Endothelial cell of umbilical vein (primary cell): ENCODE measurements around the gene FIG4. TPM values are rescaled to one million over a fixed set of nuclear protein-coding genes. Genes with fewer than 3 reads are reported as not detected.

Experiments
- BruUV-seq: library from RNA; stranded (reverse); fragments of 400-500 nt; replicated peaks from 2 replicates; lab custom pipeline; 2021; lab: Mats Ljungman, UMichigan
- CTCF ChIA-PET: fragments of 300-600, 350-600 bp; sonication (Branson Sonifier 250); formaldehyde crosslinking; loops from one replicate; lab custom pipeline; 2021; ENCODE audit warnings: antibody characterized with exemption, inconsistent platforms; lab: Charles Lee
- POLR2A ChIA-PET: fragments of 300-600, 350-600 bp; sonication (Branson Sonifier 250); formaldehyde crosslinking; loops from one replicate; lab custom pipeline; 2021; ENCODE audit warnings: antibody characterized with exemption, inconsistent platforms; lab: Charles Lee
- DNase-seq: peaks from one replicate; pipeline ENCODE4 v3.0.0-alpha.2; 2011; ENCODE audit warnings: low read depth, low spot score
- FAIRE-seq: peaks from 2 replicates; lab custom pipeline; 2011; peaks lifted over from hg19 to GRCh38; lab: Jason Lieb, UNC
- H2AFZ ChIP-seq: 2 replicates; pipeline ENCODE4 v1.6.0; 2012; ENCODE audit warnings: low read depth, low read length, control low read depth, inconsistent platforms
- H3K27ac ChIP-seq: 2 replicates; pipeline ENCODE4 v1.5.1; 2011; ENCODE audit warnings: low read depth, mild to moderate bottlenecking, control low read depth, low read length, moderate library complexity; ENCODE audit not compliant: insufficient read depth
- H3K27me3 ChIP-seq, 2 experiments: 2 replicates each; pipeline versions ENCODE4 v1.6.0 to v1.6.1; 2011; ENCODE audit warnings: low read length in 2 of 2, mixed read lengths in 1 of 2; ENCODE audit not compliant: control insufficient read depth in 2 of 2, insufficient read depth in 2 of 2
- H3K36me3 ChIP-seq, 2 experiments: 2 replicates in 1 of 2; 3 replicates in 1 of 2; pipeline ENCODE4 v1.5.1; 2011; ENCODE audit warnings: low read length in 2 of 2, mild to moderate bottlenecking in 1 of 2, moderate library complexity in 1 of 2; ENCODE audit not compliant: control insufficient read depth in 2 of 2, insufficient read depth in 2 of 2; ENCODE audit errors: extremely low read depth in 1 of 2
- H3K4me1 ChIP-seq: 3 replicates; pipeline ENCODE4 v1.5.1; 2011; ENCODE audit warnings: mild to moderate bottlenecking, low read length; ENCODE audit not compliant: control insufficient read depth, insufficient read depth; ENCODE audit errors: extremely low read depth
- H3K4me2 ChIP-seq: 2 replicates; pipeline ENCODE4 v1.6.1; 2011; ENCODE audit warnings: low read length, control low read depth, mixed read lengths; ENCODE audit not compliant: insufficient read depth
- H3K4me3 ChIP-seq, 3 experiments: fragments of 200-600 bp in 1 of 3; sonication (generic), shearing (Covaris generic) in 1 of 3; replicated peaks in 1 of 3; 2 replicates each; pipeline ENCODE4 v1.5.1; 2011 to 2016; ENCODE audit warnings: control low read depth in 3 of 3, low read length in 3 of 3, mild to moderate bottlenecking in 2 of 3, inconsistent platforms in 1 of 3, low read depth in 1 of 3, moderate library complexity in 1 of 3; ENCODE audit not compliant: insufficient read depth in 1 of 3
- H3K79me2 ChIP-seq: 2 replicates; pipeline ENCODE4 v1.6.0; 2012; ENCODE audit warnings: low read length, inconsistent platforms; ENCODE audit not compliant: control insufficient read depth, insufficient read depth
- H3K9ac ChIP-seq: replicated peaks from 2 replicates; pipeline ENCODE3; 2011; ENCODE audit warnings: low read length, control low read depth; ENCODE audit not compliant: insufficient read depth; ENCODE audit errors: extremely low read depth
- H3K9me1 ChIP-seq: replicated peaks from 3 replicates; pipeline ENCODE4 v1.6.0; 2011; ENCODE audit warnings: mild to moderate bottlenecking, low read length; ENCODE audit not compliant: control insufficient read depth, insufficient read depth; ENCODE audit errors: extremely low read depth
- H3K9me3 ChIP-seq: replicated peaks from 2 replicates; pipeline ENCODE4 v1.5.1; 2012; ENCODE audit warnings: low read length, inconsistent platforms; ENCODE audit not compliant: control insufficient read depth, insufficient read depth
- H4K20me1 ChIP-seq: replicated peaks from 2 replicates; pipeline ENCODE3; 2011; ENCODE audit warnings: mild to moderate bottlenecking, low read length; ENCODE audit not compliant: control insufficient read depth, insufficient read depth; ENCODE audit errors: extremely low read depth
- CTCF ChIP-seq, 2 donors: IDR thresholded peaks; 1 replicate in 1 of 2; 2 replicates in 1 of 2; pipeline ENCODE4 v1.5.1; 2011; ENCODE audit warnings: low read length in 2 of 2, mild to moderate bottlenecking in 2 of 2, moderate library complexity in 2 of 2, control low read depth in 1 of 2, inconsistent platforms in 1 of 2, low read depth in 1 of 2; ENCODE audit not compliant: insufficient read depth in 1 of 2; ENCODE audit errors: extremely low read depth in 1 of 2
- EZH2 ChIP-seq: IDR thresholded peaks from 2 replicates; pipeline ENCODE4 v1.6.1; 2012; ENCODE audit warnings: borderline replicate concordance, low read depth, mild to moderate bottlenecking, moderate library complexity, low read length, inconsistent platforms; ENCODE audit not compliant: severe bottlenecking
- FOS ChIP-seq: IDR thresholded peaks from 2 replicates; pipeline ENCODE4 v1.6.1; 2011; ENCODE audit warnings: mild to moderate bottlenecking, low read length, moderate library complexity, borderline replicate concordance; ENCODE audit not compliant: insufficient read depth
- GATA2 ChIP-seq: IDR thresholded peaks from 2 replicates; pipeline ENCODE4 v1.7.0; 2011; ENCODE audit warnings: low read depth, mild to moderate bottlenecking, moderate library complexity, mixed read lengths, low read length; ENCODE audit not compliant: insufficient read length, insufficient read depth
- JUN ChIP-seq: IDR thresholded peaks from 2 replicates; pipeline ENCODE4 v1.6.1; 2011; ENCODE audit warnings: borderline replicate concordance, low read depth; ENCODE audit not compliant: insufficient read length, insufficient read depth
- MAX ChIP-seq: IDR thresholded peaks from 2 replicates; pipeline ENCODE4 v1.6.1; 2011; ENCODE audit not compliant: insufficient read depth, insufficient read length
- MYC ChIP-seq: IDR thresholded peaks from one replicate; pipeline ENCODE4 v1.6.1; 2011; ENCODE audit warnings: mild to moderate bottlenecking, low read depth, low read length
- POLR2A ChIP-seq: IDR thresholded peaks from 2 replicates; pipeline ENCODE4 v1.6.1; 2012; ENCODE audit warnings: low read depth, mild to moderate bottlenecking, control low read depth, low read length
- POLR2AphosphoS5 ChIP-seq: IDR thresholded peaks from 2 replicates; pipeline ENCODE4 v1.6.1; 2012; ENCODE audit warnings: low read depth, mild to moderate bottlenecking, control low read depth, low read length, moderate library complexity; ENCODE audit not compliant: insufficient read depth
- dilution Hi-C: fragments of 300-500 bp; cut with MboI; formaldehyde crosslinking; loops from one replicate; pipeline ENCODE4 v1.15.0; 2019; ENCODE audit warnings: low sequenced_read_pairs; ENCODE audit not compliant: extremely low pct_ligation_motif_present
- intact Hi-C: fragments of 100-400 bp; cut with micrococcal nuclease; formaldehyde crosslinking; loops from one replicate; pipeline ENCODE4 v1.10.0; 2022
- polyA plus RNA-seq, 4 experiments: library from polyadenylated mRNA; depleted of rRNA in 3 of 4; stranded (reverse) in 3 of 4; unstranded in 1 of 4; fragments of >200 nt; gene quantifications; 2 replicates each; pipeline versions ENCODE4 v1.2.1 to v1.2.3, GENCODE V29; 2011 to 2012; ENCODE audit warnings: missing spikeins in 1 of 4
- total RNA-seq: library from RNA; stranded (reverse); gene quantifications from 2 replicates; pipeline ENCODE4 v1.2.3, GENCODE V29; 2021

The FIG4 gene
- total and polyA plus RNA-seq, 2 donors (not counting 3 experiments of a cell fraction or from before 2014, with no cell fraction given): 7.9 to 12.2 TPM

- no TSS peak for BruUV-seq
Measured at GRCh38 chr6:109701221-109701620, 10.1 kb downstream of the FIG4 start.

GRCh38 chr6:109701774-109702173 lies 10.7 kb downstream of the FIG4 start:
- H3K9ac ChIP-seq: no peak overlapping the region
- no peak overlapping the region for H2AFZ ChIP-seq
- TF ChIP-seq POLR2AphosphoS5 (no peak), CTCF (IDR thresholded peaks at IDR 0.05; ENCODE audit: extremely low read depth in 1 of 2, insufficient read depth in 1 of 2, low read depth in 1 of 2, low read length in 2 of 2) (no peak), POLR2A (no peak), GATA2 (no peak), MYC (no peak), EZH2 (no peak), MAX (no peak), JUN (no peak), FOS (no peak)
- DNase-seq: no peak
- BruUV-seq: no TSS peak
- no peak overlapping the region for H3K27ac ChIP-seq
- H3K4me1 ChIP-seq: no peaks in the 10 kb centered on the region
- dilution Hi-C loops (no loop called here), intact Hi-C loops (no loop called here)
- H3K27me3 ChIP-seq: no peaks in the 10 kb centered on the region
- H3K36me3 ChIP-seq: no peaks in the 10 kb centered on the region
- no peak overlapping the region for H3K4me2 ChIP-seq
- H3K9me3 ChIP-seq: no peaks in the 10 kb centered on the region
- FAIRE-seq: no peak
- H3K4me3 ChIP-seq: no peak overlapping the region
- no peaks in the 10 kb centered on the region for H4K20me1 ChIP-seq
- no peaks in the 10 kb centered on the region for H3K9me1 ChIP-seq
- CTCF ChIA-PET: interaction anchor here (0.9 to 8.0 kb wide), 4 partner anchors 106 to 689 kb away, joined by 3 to 449 read pairs (median 46); no protein-coding TSS in a partner anchor
- H3K79me2 ChIP-seq: no peaks in the 10 kb centered on the region
- POLR2A ChIA-PET: no interaction called here

More at GRCh38 chr6:109701221-109701620, 10.1 kb downstream of the FIG4 start:
- no peaks in the 10 kb centered on the region for H3K79me2 ChIP-seq
- DNase-seq (no peak), FAIRE-seq (no peak)
- CTCF ChIA-PET: interaction anchor here (0.9 to 8.0 kb wide), 5 partner anchors 105 to 690 kb away, joined by 3 to 449 read pairs (median 32); no protein-coding TSS in a partner anchor
- H4K20me1 ChIP-seq: no peaks in the 10 kb centered on the region
- no peaks in the 10 kb centered on the region for H3K9me1 ChIP-seq
- no peak overlapping the region for H3K27ac ChIP-seq
- H3K4me2 ChIP-seq: no peak overlapping the region
- POLR2A ChIA-PET: no interaction called here
- H3K4me3 ChIP-seq: no peak overlapping the region
- intact Hi-C loops (no loop called here), dilution Hi-C loops (no loop called here)
- no peaks in the 10 kb centered on the region for H3K9me3 ChIP-seq
- H3K36me3 ChIP-seq: no peaks in the 10 kb centered on the region
- no peaks in the 10 kb centered on the region for H3K4me1 ChIP-seq
- no peak overlapping the region for H3K9ac ChIP-seq
- TF ChIP-seq MYC (no peak), FOS (no peak)
- no peak overlapping the region for H2AFZ ChIP-seq
- no peaks in the 10 kb centered on the region for H3K27me3 ChIP-seq
